Fibroblast of lung (primary cell): ENCODE measurements around the gene CALCOCO1. TPM values are rescaled to one million over a fixed set of nuclear protein-coding genes. Genes with fewer than 3 reads are reported as not detected.

Source experiments
- DNase-seq, 2 donors: peaks; one replicate each; pipeline versions ENCODE4 v3.0.0 to v3.0.0-alpha.2; 2010; ENCODE audit warnings: low read depth in 2 of 2
- H2AFZ ChIP-seq: 2 replicates; pipeline ENCODE4 v1.5.1; 2012; ENCODE audit warnings: low read length, control low read depth, inconsistent platforms
- H3K27ac ChIP-seq: 2 replicates; pipeline ENCODE4 v1.5.1; 2011; ENCODE audit warnings: low read length, control low read depth; ENCODE audit not compliant: insufficient read depth
- H3K27me3 ChIP-seq: 2 replicates; pipeline ENCODE4 v1.5.1; 2011; ENCODE audit warnings: mild to moderate bottlenecking, low read length; ENCODE audit not compliant: control insufficient read depth, insufficient read depth
- H3K36me3 ChIP-seq: 2 replicates; pipeline ENCODE4 v1.5.1; 2011; ENCODE audit warnings: low read length; ENCODE audit not compliant: control insufficient read depth, insufficient read depth
- H3K4me1 ChIP-seq: 2 replicates; pipeline ENCODE4 v1.5.1; 2011; ENCODE audit warnings: low read length; ENCODE audit not compliant: control insufficient read depth, insufficient read depth; ENCODE audit errors: extremely low read depth
- H3K4me2 ChIP-seq: 2 replicates; pipeline ENCODE4 v1.5.1; 2011; ENCODE audit warnings: low read length, control low read depth; ENCODE audit not compliant: insufficient read depth; ENCODE audit errors: extremely low read depth
- H3K4me3 ChIP-seq, 4 experiments: fragments of 200-600 bp in 1 of 4; sonication (generic) in 1 of 4; replicated peaks in 1 of 4; 2 replicates each; pipeline ENCODE4 v1.5.1; 2011 to 2016; ENCODE audit warnings: low read length in 4 of 4, low read depth in 3 of 4, mild to moderate bottlenecking in 3 of 4, control low read depth in 2 of 4, inconsistent platforms in 1 of 4, mixed read lengths in 1 of 4; ENCODE audit not compliant: insufficient read depth in 1 of 4; ENCODE audit errors: control extremely low read depth in 1 of 4
- H3K79me2 ChIP-seq: 2 replicates; pipeline ENCODE4 v1.5.1; 2012; ENCODE audit warnings: mild to moderate bottlenecking, low read length, inconsistent platforms; ENCODE audit not compliant: control insufficient read depth, insufficient read depth
- H3K9ac ChIP-seq: 2 replicates; pipeline ENCODE4 v1.5.1; 2011; ENCODE audit warnings: mild to moderate bottlenecking, low read length, control low read depth; ENCODE audit not compliant: insufficient read depth
- H3K9me3 ChIP-seq: 2 replicates; pipeline ENCODE4 v1.5.1; 2012; ENCODE audit warnings: low read depth, low read length; ENCODE audit not compliant: control insufficient read depth, insufficient read depth
- H4K20me1 ChIP-seq: 2 replicates; pipeline ENCODE4 v1.5.1; 2011; ENCODE audit warnings: low read length; ENCODE audit not compliant: control insufficient read depth, insufficient read depth; ENCODE audit errors: extremely low read depth
- CTCF ChIP-seq, 2 donors: IDR thresholded peaks in 1 of 2; conservative IDR thresholded peaks in 1 of 2; 1 replicate in 1 of 2; 2 replicates in 1 of 2; pipeline ENCODE4 v1.5.1; 2011 to 2012; ENCODE audit warnings: low read length in 2 of 2, control low read depth in 1 of 2, inconsistent platforms in 1 of 2, low read depth in 1 of 2, mild to moderate bottlenecking in 1 of 2
- EZH2 ChIP-seq: IDR thresholded peaks from 2 replicates; pipeline ENCODE4 v1.5.1; 2012; ENCODE audit warnings: low read length, control low read depth, mild to moderate bottlenecking; ENCODE audit errors: missing control alignments
- polyA plus RNA-seq, 2 donors: library from polyadenylated mRNA; depleted of rRNA in 1 of 2; stranded (reverse) in 1 of 2; unstranded in 1 of 2; fragments of >200 nt; gene quantifications; 2 replicates each; pipeline ENCODE4 v1.2.1, GENCODE V29; 2011 to 2012; ENCODE audit warnings: missing spikeins in 1 of 2
- total RNA-seq: library from RNA; depleted of rRNA; stranded (reverse); fragments of >200 nt; gene quantifications from 2 replicates; pipeline ENCODE4 v1.2.1, GENCODE V29; 2014

The CALCOCO1 gene
- total and polyA plus RNA-seq, 2 donors (not counting 1 experiment from before 2014, with no cell fraction given): 116 to 125 TPM

GRCh38 chr12:53706080-53706479 lies 21.2 kb downstream of the CALCOCO1 start:
- H3K9ac ChIP-seq: no peak overlapping the region
- no peaks in the 10 kb centered on the region for H3K9me3 ChIP-seq
- TF ChIP-seq CTCF (conservative IDR thresholded peaks at IDR 0.05 in 1 of 2, IDR thresholded peaks at IDR 0.05 in 1 of 2; ENCODE audit: low read depth in 1 of 2, low read length in 2 of 2): no peak
- no peak for TF ChIP-seq EZH2
- no peak overlapping the region for H3K4me3 ChIP-seq
- no peaks in the 10 kb centered on the region for H3K79me2 ChIP-seq
- H3K4me2 ChIP-seq: no peak overlapping the region
- H4K20me1 ChIP-seq: no peaks in the 10 kb centered on the region
- H3K27me3 ChIP-seq: peaks cover 20% of the 10 kb centered on the region
- no peaks in the 10 kb centered on the region for H3K36me3 ChIP-seq
- no peak overlapping the region for H2AFZ ChIP-seq
- no peaks in the 10 kb centered on the region for H3K4me1 ChIP-seq
- no peak overlapping the region for H3K27ac ChIP-seq
- no peak for DNase-seq

GRCh38 chr12:53703756-53704155 lies 23.5 kb downstream of the CALCOCO1 start:
- no peaks in the 10 kb centered on the region for H4K20me1 ChIP-seq
- no peak for TF ChIP-seq CTCF (conservative IDR thresholded peaks at IDR 0.05 in 1 of 2, IDR thresholded peaks at IDR 0.05 in 1 of 2; ENCODE audit: low read depth in 1 of 2, low read length in 2 of 2)
- TF ChIP-seq EZH2: no peak
- H3K36me3 ChIP-seq: no peaks in the 10 kb centered on the region
- H3K9me3 ChIP-seq: no peaks in the 10 kb centered on the region
- H3K79me2 ChIP-seq: no peaks in the 10 kb centered on the region
- H3K4me1 ChIP-seq: no peaks in the 10 kb centered on the region
- H2AFZ ChIP-seq: no peak overlapping the region
- peaks cover 24% of the 10 kb centered on the region for H3K27me3 ChIP-seq
- H3K4me3 ChIP-seq: no peak overlapping the region
- H3K9ac ChIP-seq: no peak overlapping the region
- peak in 1 of 2 donors; percentile 78 for DNase-seq
- H3K4me2 ChIP-seq: no peak overlapping the region
- no peak overlapping the region for H3K27ac ChIP-seq

GRCh38 chr12:53701518-53702264 lies 25.6 kb downstream of the CALCOCO1 start:
- H3K4me1 ChIP-seq: no peaks in the 10 kb centered on the region
- no peak overlapping the region for H3K27ac ChIP-seq
- peak overlapping the region; percentile 53 for H2AFZ ChIP-seq
- DNase-seq: peak; percentile 49 to 75
- no peaks in the 10 kb centered on the region for H4K20me1 ChIP-seq
- no peaks in the 10 kb centered on the region for H3K9me3 ChIP-seq
- peak; percentile 89 to 93 for TF ChIP-seq CTCF (conservative IDR thresholded peaks at IDR 0.05 in 1 of 2, IDR thresholded peaks at IDR 0.05 in 1 of 2; ENCODE audit: low read depth in 1 of 2, low read length in 2 of 2)
- no peak for TF ChIP-seq EZH2
- H3K9ac ChIP-seq: no peak overlapping the region
- H3K4me3 ChIP-seq: no peak overlapping the region
- no peaks in the 10 kb centered on the region for H3K79me2 ChIP-seq
- H3K36me3 ChIP-seq: no peaks in the 10 kb centered on the region
- H3K4me2 ChIP-seq: no peak overlapping the region
- peaks cover 36% of the 10 kb centered on the region for H3K27me3 ChIP-seq
